ENCODE data around the gene FOXI3.

- TF ChIP-seq POLR2A (IDR thresholded peaks at IDR 0.05) (no peak), CTCF (IDR thresholded peaks at IDR 0.05) (no peak)
Measured at GRCh38 chr2:88458633-88459032, 6.1 kb upstream of the FOXI3 start.

All from heart left ventricle (tissue), 13 donors.